ENCODE data around the gene SMIM32.

- TF ChIP-seq EZH2 (IDR thresholded peaks at IDR 0.05; ENCODE audit: insufficient read depth, poor library complexity, severe bottlenecking) (no peak), EZH2phosphoT487 (IDR thresholded peaks at IDR 0.05; ENCODE audit: insufficient read depth, low read depth) (no peak)
Measured at GRCh38 chr5:136240894-136241293, 47.9 kb upstream of the SMIM32 start.
